ENCODE data around the gene PIGS.

GRCh38 chr17:28554565-28554964, 16.8 kb downstream of the PIGS start:
- TF ChIP-seq EZH2phosphoT487 (IDR thresholded peaks at IDR 0.05; ENCODE audit: insufficient read depth, low read depth) (no peak), EZH2 (IDR thresholded peaks at IDR 0.05; ENCODE audit: insufficient read depth, poor library complexity, severe bottlenecking) (no peak)
